Activated CD4-positive, alpha-beta T cell treated with anti-CD3 and anti-CD28 coated beads, Interleukin-2, amount 50 U/mL, for 48 hours (primary cell): Measurements from ENCODE around the gene P2RX5.
"Not testable (repeated sequence)": the region's sequence is repeated elsewhere in the genome, so short reads cannot be mapped to it uniquely, and the experiment has no call there.

Experiments
- DNase-seq, 2 experiments: peaks; one replicate each; pipeline ENCODE4 v3.0.0-alpha.2; 2020

P2RX5 gene

GRCh38 chr17:3712811-3713463 lies 17.0 kb upstream of the P2RX5 start:
- peak; percentile 38 to 52 for DNase-seq

- DNase-seq, result peak; percentile 61 to 74
These were observed 15.0 kb upstream of the P2RX5 start for GRCh38 chr17:3710951-3711383.

- no peak for DNase-seq
These were observed 12.4 kb upstream of the P2RX5 start for GRCh38 chr17:3708366-3708765.

GRCh38 chr17:3705718-3705984 lies 9.7 kb upstream of the P2RX5 start:
- not testable (repeated sequence) for DNase-seq

- DNase-seq, result no peak
These were observed 9.2 kb upstream of the P2RX5 start for GRCh38 chr17:3704931-3705717.

GRCh38 chr17:3702041-3702539 lies 6.1 kb upstream of the P2RX5 start:
- not testable (repeated sequence) for DNase-seq

GRCh38 chr17:3699951-3700350 lies 4.0 kb upstream of the P2RX5 start:
- no peak for DNase-seq

GRCh38 chr17:3698139-3698538 lies 2.2 kb upstream of the P2RX5 start:
- no peak for DNase-seq

GRCh38 chr17:3697103-3697476 lies 1.1 kb upstream of the P2RX5 start:
- DNase-seq, result no peak

- peak in 1 of 2 experiments; percentile 17 for DNase-seq
These were observed 729 bp downstream of the P2RX5 start for GRCh38 chr17:3695129-3695722.

- peak; percentile 58 to 72 for DNase-seq
These were observed 2.1 kb downstream of the P2RX5 start for GRCh38 chr17:3693829-3694231.

GRCh38 chr17:3693141-3693540 lies 2.8 kb downstream of the P2RX5 start:
- no peak for DNase-seq

GRCh38 chr17:3692346-3692745 lies 3.6 kb downstream of the P2RX5 start:
- DNase-seq, result no peak

GRCh38 chr17:3691617-3692067 lies 4.3 kb downstream of the P2RX5 start:
- DNase-seq, result no peak

GRCh38 chr17:3690094-3690715 lies 5.8 kb downstream of the P2RX5 start:
- DNase-seq, result no peak

GRCh38 chr17:3689262-3690093 lies 6.5 kb downstream of the P2RX5 start:
- no peak for DNase-seq

GRCh38 chr17:3688852-3689261 lies 7.1 kb downstream of the P2RX5 start:
- DNase-seq, result no peak

GRCh38 chr17:3688027-3688553 lies 7.9 kb downstream of the P2RX5 start:
- no peak for DNase-seq

GRCh38 chr17:3685174-3685573 lies 10.8 kb downstream of the P2RX5 start:
- no peak for DNase-seq

- DNase-seq, result peak; percentile 61 to 69
These were observed 12.9 kb downstream of the P2RX5 start for GRCh38 chr17:3683054-3683511.

- DNase-seq, result no peak
These were observed 13.9 kb downstream of the P2RX5 start for GRCh38 chr17:3682033-3682432.

GRCh38 chr17:3681565-3681964 lies 14.4 kb downstream of the P2RX5 start:
- no peak for DNase-seq
